Stimulated activated CD8-positive, alpha-beta memory T cell treated with anti-CD3 and anti-CD28 coated beads, Interleukin-4, amount 100 ng/mL, for 4 hours (primary cell): ENCODE measurements around the gene COL6A3.
"Not testable (repeated sequence)": the region's sequence is repeated elsewhere in the genome, so short reads cannot be mapped to it uniquely, and the experiment has no call there.

Source experiments
- DNase-seq, 2 donors: peaks; one replicate each; pipeline ENCODE4 v3.0.0-alpha.2; 2020; ENCODE audit warnings: low read depth in 2 of 2, low spot score in 1 of 2

The COL6A3 gene

GRCh38 chr2:237388036-237388435 lies 25.9 kb downstream of the COL6A3 start:
- no peak for DNase-seq

GRCh38 chr2:237384672-237385020 lies 29.3 kb downstream of the COL6A3 start:
- no peak for DNase-seq

- no peak for DNase-seq
Measured at GRCh38 chr2:237383991-237384671, 29.8 kb downstream of the COL6A3 start.

GRCh38 chr2:237380768-237381167 lies 33.2 kb downstream of the COL6A3 start:
- no peak for DNase-seq

GRCh38 chr2:237379636-237380035 lies 34.3 kb downstream of the COL6A3 start:
- DNase-seq = no peak

- no peak for DNase-seq
Measured at GRCh38 chr2:237378650-237379049, 35.3 kb downstream of the COL6A3 start.

- DNase-seq = no peak
Measured at GRCh38 chr2:237374284-237375060, 39.5 kb downstream of the COL6A3 start.

GRCh38 chr2:237371856-237372255 lies 42.1 kb downstream of the COL6A3 start:
- no peak for DNase-seq

GRCh38 chr2:237365671-237366070 lies 48.3 kb downstream of the COL6A3 start:
- DNase-seq = no peak

- no peak for DNase-seq
Measured at GRCh38 chr2:237364655-237365054, 49.3 kb downstream of the COL6A3 start.

GRCh38 chr2:237361194-237362004 lies 52.6 kb downstream of the COL6A3 start:
- DNase-seq = no peak

- no peak for DNase-seq
Measured at GRCh38 chr2:237359894-237360780, 53.8 kb downstream of the COL6A3 start.

GRCh38 chr2:237359518-237359840 lies 54.5 kb downstream of the COL6A3 start:
- DNase-seq = no peak

GRCh38 chr2:237358721-237359517 lies 55.0 kb downstream of the COL6A3 start:
- DNase-seq = no peak

GRCh38 chr2:237355701-237356100 lies 58.3 kb downstream of the COL6A3 start:
- no peak for DNase-seq

- DNase-seq = no peak
Measured at GRCh38 chr2:237354892-237355291, 59.1 kb downstream of the COL6A3 start.

GRCh38 chr2:237354172-237354571 lies 59.8 kb downstream of the COL6A3 start:
- DNase-seq = not testable (repeated sequence)

GRCh38 chr2:237353215-237353614 lies 60.7 kb downstream of the COL6A3 start:
- DNase-seq = no peak

GRCh38 chr2:237352279-237352845 lies 61.6 kb downstream of the COL6A3 start:
- DNase-seq = no peak

GRCh38 chr2:237351796-237352195 lies 62.2 kb downstream of the COL6A3 start:
- DNase-seq = no peak
